IPS DF 6.9 (cell line): ENCODE measurements around the gene LYSMD1.
A peak's percentile ranks its signal among the peaks of the same experiment; 100 is the strongest.

Experiments
- DNase-seq: peaks from one replicate; pipeline ENCODE4 v3.0.0-alpha.2; 2013; ENCODE audit warnings: low read depth, low spot score
- H3K27ac ChIP-seq: one replicate; pipeline ENCODE4 v1.5.1; 2013; ENCODE audit warnings: low read length, control low read depth
- H3K27me3 ChIP-seq: 2 replicates; pipeline ENCODE4 v1.6.1; 2013; ENCODE audit warnings: mild to moderate bottlenecking, low read length; ENCODE audit not compliant: control insufficient read depth, insufficient read depth
- H3K36me3 ChIP-seq: 2 replicates; pipeline ENCODE4 v1.6.1; 2013; ENCODE audit warnings: low read length; ENCODE audit not compliant: control insufficient read depth, insufficient read depth
- H3K4me1 ChIP-seq: 2 replicates; pipeline ENCODE4 v1.6.1; 2013; ENCODE audit warnings: low read length; ENCODE audit not compliant: control insufficient read depth, insufficient read depth
- H3K4me3 ChIP-seq: 2 replicates; pipeline ENCODE4 v1.5.1; 2013; ENCODE audit warnings: mild to moderate bottlenecking, low read length
- H3K9me3 ChIP-seq: 2 replicates; pipeline ENCODE4 v1.6.1; 2013; ENCODE audit warnings: low read length, inconsistent platforms; ENCODE audit not compliant: control insufficient read depth, insufficient read depth
- WGBS: extraction: QIAGEN DNeasy Blood & Tissue Kit; methylation state at CpG from one replicate; pipeline ENCODE4 v1.1.7; 2013; ENCODE audit warnings: mixed read lengths, missing lambda C conversion rate; ENCODE audit not compliant: insufficient read length, insufficient coverage; 5-methylcytosine and 5-hydroxymethylcytosine counted together

Gene LYSMD1

DNA sequence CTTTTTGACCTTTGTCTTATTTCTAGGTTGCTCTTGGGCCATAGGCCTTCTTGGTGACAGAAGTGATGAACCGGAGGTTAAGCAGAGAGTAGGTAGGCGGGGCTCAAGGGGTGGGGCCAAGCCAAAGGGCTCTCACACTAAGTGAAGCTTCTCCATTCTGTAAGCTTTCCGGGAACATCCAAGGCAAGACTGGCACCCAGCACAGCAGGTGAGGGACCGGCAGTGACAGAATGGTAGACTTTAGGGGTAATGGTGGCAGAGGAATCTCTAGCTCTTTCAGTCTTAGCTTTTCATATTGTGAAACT, 9.2 kb downstream of the LYSMD1 start, which contains the start of gene TNFAIP8L2:
TNFAIP8L2 (plus strand) TSS at position 135 of the 305 bp plus-strand sequence. CDS start 2,049 bp downstream, outside the sequence.
- H3K27ac ChIP-seq = no peak within 1 kb of the TSS
- no CpG with 5 or more reads among the region's 4 CpGs for WGBS

GRCh38 chr1:151147665-151148064, 18.0 kb downstream of the LYSMD1 start:
- peaks cover 8% of the 10 kb centered on the region for H3K4me1 ChIP-seq
- H3K36me3 ChIP-seq = no peaks in the 10 kb centered on the region
- no peak overlapping the region for H3K4me3 ChIP-seq
- no peaks in the 10 kb centered on the region for H3K9me3 ChIP-seq
- no CpG with 5 or more reads among the region's 2 CpGs for WGBS
- H3K27me3 ChIP-seq = no peaks in the 10 kb centered on the region; the same call in 1 of the 2 replicates
- DNase-seq = no peak
- H3K27ac ChIP-seq = no peak overlapping the region

More for the DNA sequence above, 9.2 kb downstream of the LYSMD1 start, which contains the start of gene TNFAIP8L2:
- no peak for DNase-seq
- Histone ChIP-seq H3K4me1 (no peaks in the 10 kb centered on the region), H3K9me3 (no peaks in the 10 kb centered on the region), H3K36me3 (peaks cover 4% of the 10 kb centered on the region; the same call in 1 of the 2 replicates), H3K27me3 (no peaks in the 10 kb centered on the region), H3K4me3 (no peak within 1 kb of the TSS)

GRCh38 chr1:151147132-151147503, 18.6 kb downstream of the LYSMD1 start:
- no peak for DNase-seq
- H3K27me3 ChIP-seq = no peaks in the 10 kb centered on the region; the same call in 1 of the 2 replicates
- H3K9me3 ChIP-seq = no peaks in the 10 kb centered on the region
- H3K27ac ChIP-seq = no peak overlapping the region
- no CpG with 5 or more reads among the region's 7 CpGs for WGBS
- no peaks in the 10 kb centered on the region for H3K36me3 ChIP-seq
- H3K4me3 ChIP-seq = peak overlapping the region; percentile 79; the same call in 1 of the 2 replicates
- peaks cover 8% of the 10 kb centered on the region for H3K4me1 ChIP-seq

DNA sequence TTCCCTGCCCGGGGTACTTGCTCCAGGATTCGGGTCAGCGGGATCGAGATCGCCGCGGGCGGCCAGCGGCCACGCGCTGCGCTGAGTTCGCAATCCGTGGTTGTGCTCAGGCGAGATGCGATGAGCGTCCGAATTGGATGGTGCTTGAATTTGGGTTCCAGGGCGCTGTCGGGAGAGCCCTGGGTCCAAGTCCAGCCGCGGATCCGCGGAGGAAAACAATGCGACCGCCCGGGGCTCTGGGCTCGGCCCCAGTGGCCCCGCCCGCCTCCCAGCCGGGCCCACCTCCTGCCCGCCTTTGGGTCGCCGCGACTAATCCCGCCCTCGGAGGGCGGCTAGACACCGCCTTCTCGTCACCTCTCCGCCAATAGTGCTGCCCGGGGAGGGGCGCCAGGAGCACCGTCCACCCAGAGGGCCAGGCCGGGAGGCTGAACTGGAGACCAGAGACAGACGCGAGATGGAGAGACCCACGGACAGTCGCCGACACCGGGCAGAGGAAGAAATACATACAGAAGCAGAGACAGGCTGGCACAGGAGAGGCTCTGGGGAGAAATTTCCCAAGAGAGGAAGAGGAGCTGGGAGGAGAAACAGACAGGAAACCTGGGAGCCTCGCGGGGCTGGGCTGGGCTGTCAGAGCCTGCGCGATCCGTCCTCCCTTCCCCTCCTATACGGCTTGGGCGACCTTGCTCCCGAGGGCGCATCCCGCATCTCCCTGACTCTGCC, 19.1 kb downstream of the LYSMD1 start, which contains the start of gene SEMA6C:
SEMA6C (minus strand) TSS at position 220 of the 720 bp plus-strand sequence. CDS start 4,010 bp downstream, outside the sequence.
- no peaks in the 10 kb centered on the region for H3K36me3 ChIP-seq
- H3K27me3 ChIP-seq = no peaks in the 10 kb centered on the region; the same call in 1 of the 2 replicates
- peak within 1 kb of the TSS; percentile 79 for H3K4me3 ChIP-seq
- H3K9me3 ChIP-seq = no peaks in the 10 kb centered on the region
- no CpG with 5 or more reads among the region's 61 CpGs for WGBS
- no peak for DNase-seq
- H3K4me1 ChIP-seq = peaks cover 8% of the 10 kb centered on the region
- no peak within 1 kb of the TSS for H3K27ac ChIP-seq

DNA sequence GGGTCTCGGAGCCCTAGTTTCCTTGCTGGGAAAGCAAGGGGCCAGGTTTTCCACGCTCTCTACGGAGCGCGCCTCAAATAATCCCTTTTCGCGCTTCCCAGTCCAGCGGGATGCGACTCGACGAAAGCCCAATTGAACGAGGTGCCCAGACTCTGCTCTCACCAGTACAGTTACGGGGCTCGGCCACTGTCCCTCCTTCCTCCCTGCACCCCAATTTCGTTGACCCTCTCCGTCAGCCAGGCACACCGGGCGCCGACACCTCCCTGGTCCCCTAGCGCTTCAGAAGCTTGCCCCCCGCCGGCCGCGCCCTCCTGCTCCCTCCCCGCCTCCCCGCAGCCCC, 19.7 kb downstream of the LYSMD1 start:
- no peak for DNase-seq
- peaks cover 8% of the 10 kb centered on the region for H3K4me1 ChIP-seq
- WGBS = no CpG with 5 or more reads among the region's 26 CpGs
- H3K27me3 ChIP-seq = no peaks in the 10 kb centered on the region; the same call in 1 of the 2 replicates
- no peak overlapping the region for H3K27ac ChIP-seq
- no peaks in the 10 kb centered on the region for H3K9me3 ChIP-seq
- no peaks in the 10 kb centered on the region for H3K36me3 ChIP-seq
- H3K4me3 ChIP-seq = peak overlapping the region; percentile 79

- H3K27me3 ChIP-seq = no peaks in the 10 kb centered on the region; the same call in 1 of the 2 replicates
- DNase-seq = no peak
- no peak overlapping the region for H3K27ac ChIP-seq
- no peaks in the 10 kb centered on the region for H3K9me3 ChIP-seq
- WGBS = no CpG with 5 or more reads among the region's 43 CpGs
- H3K36me3 ChIP-seq = no peaks in the 10 kb centered on the region
- peak overlapping the region; percentile 79 for H3K4me3 ChIP-seq
- H3K4me1 ChIP-seq = peaks cover 8% of the 10 kb centered on the region
These were observed 20.2 kb downstream of the LYSMD1 start for GRCh38 chr1:151145304-151146071.

GRCh38 chr1:151144474-151145303, 21.0 kb downstream of the LYSMD1 start:
- DNase-seq = no peak
- H3K4me1 ChIP-seq = peaks cover 8% of the 10 kb centered on the region
- no peaks in the 10 kb centered on the region; the same call in 1 of the 2 replicates for H3K27me3 ChIP-seq
- no peaks in the 10 kb centered on the region for H3K36me3 ChIP-seq
- H3K27ac ChIP-seq = no peak overlapping the region
- no CpG with 5 or more reads among the region's 7 CpGs for WGBS
- no peak overlapping the region for H3K4me3 ChIP-seq
- no peaks in the 10 kb centered on the region for H3K9me3 ChIP-seq

DNA sequence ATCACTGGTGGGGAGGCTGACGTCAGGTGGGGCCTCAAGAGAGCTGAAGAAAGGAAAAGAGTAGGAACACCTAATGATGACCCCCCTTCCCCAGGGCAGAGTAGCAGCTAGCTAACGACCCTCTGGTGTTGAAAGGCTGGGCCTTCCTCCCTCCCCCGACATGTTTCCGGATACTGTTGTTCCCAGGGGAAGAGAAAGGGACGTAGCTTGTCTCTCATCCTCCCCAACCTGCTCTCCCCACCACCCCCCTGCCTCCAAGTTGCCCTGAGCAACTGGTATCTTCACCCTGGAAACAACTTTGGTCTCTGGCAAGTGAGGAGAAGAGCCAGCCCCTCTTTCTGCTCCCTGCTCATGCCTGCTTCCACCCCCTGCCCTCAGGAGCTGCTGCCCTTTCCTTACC, 21.7 kb downstream of the LYSMD1 start:
- no peaks in the 10 kb centered on the region for H3K36me3 ChIP-seq
- DNase-seq = no peak

DNA sequence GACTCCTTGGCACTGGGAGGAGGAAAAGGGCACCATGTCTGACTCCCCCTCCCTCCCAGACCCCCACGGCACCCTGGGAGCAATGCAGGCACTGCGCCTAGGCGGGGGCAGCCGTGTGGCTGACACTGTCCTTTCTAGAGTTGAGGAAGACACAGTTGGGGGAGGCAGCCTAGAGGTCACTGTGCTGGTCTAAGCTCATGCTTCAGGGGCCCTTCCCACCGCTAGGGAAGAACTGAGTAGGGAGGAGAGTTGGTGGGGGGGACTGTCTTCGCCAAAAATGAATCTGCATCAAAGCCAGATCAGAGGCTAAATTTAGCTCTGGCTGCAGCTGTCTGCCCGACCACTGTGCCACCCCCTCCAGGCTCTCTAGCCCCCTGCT, 22.7 kb downstream of the LYSMD1 start:
- Histone ChIP-seq H3K27ac (no peak overlapping the region), H3K36me3 (no peaks in the 10 kb centered on the region), H3K4me1 (peaks cover 8% of the 10 kb centered on the region), H3K4me3 (no peak overlapping the region), H3K27me3 (no peaks in the 10 kb centered on the region; the same call in 1 of the 2 replicates), H3K9me3 (no peaks in the 10 kb centered on the region)
- no peak for DNase-seq
- no CpG with 5 or more reads among the region's 7 CpGs for WGBS

More for the DNA sequence above, 21.7 kb downstream of the LYSMD1 start:
- Histone ChIP-seq H3K27me3 (no peaks in the 10 kb centered on the region; the same call in 1 of the 2 replicates), H3K4me3 (no peak overlapping the region), H3K9me3 (no peaks in the 10 kb centered on the region), H3K27ac (no peak overlapping the region), H3K4me1 (peaks cover 8% of the 10 kb centered on the region)
- WGBS = no CpG with 5 or more reads among the region's 5 CpGs
